Astrocyte (in vitro differentiated cells and primary cell): ENCODE data around the gene RNF7. TPM values are rescaled to one million over a fixed set of nuclear protein-coding genes. Genes with fewer than 3 reads are reported as not detected.

Experiments used
- DNase-seq: peaks from one replicate; pipeline ENCODE4 v3.0.0-alpha.2; 2010; ENCODE audit warnings: low read depth
- FAIRE-seq: peaks from 2 replicates; lab custom pipeline; 2011; peaks lifted over from hg19 to GRCh38; lab: Jason Lieb, UNC
- H2AFZ ChIP-seq: 2 replicates; pipeline ENCODE4 v1.6.0; 2012; ENCODE audit warnings: low read depth, low read length, inconsistent platforms
- H3K27ac ChIP-seq: 2 replicates; pipeline ENCODE4 v1.5.1; 2011; ENCODE audit warnings: low read depth, low read length, inconsistent platforms
- H3K27me3 ChIP-seq: 2 replicates; pipeline ENCODE4 v1.6.0; 2011; ENCODE audit warnings: low read length, inconsistent platforms; ENCODE audit not compliant: insufficient read depth
- H3K36me3 ChIP-seq: 2 replicates; pipeline ENCODE4 v1.5.1; 2011; ENCODE audit warnings: low read length, inconsistent platforms; ENCODE audit not compliant: insufficient read depth
- H3K4me1 ChIP-seq: 2 replicates; pipeline ENCODE4 v1.5.1; 2011; ENCODE audit warnings: low read length, inconsistent platforms; ENCODE audit not compliant: insufficient read depth
- H3K4me2 ChIP-seq: 2 replicates; pipeline ENCODE4 v1.6.0; 2012; ENCODE audit warnings: low read length, inconsistent platforms
- H3K4me3 ChIP-seq: 2 replicates; pipeline ENCODE4 v1.5.1; 2011; ENCODE audit warnings: low read depth, mild to moderate bottlenecking, low read length, inconsistent platforms; ENCODE audit not compliant: insufficient read depth
- H3K79me2 ChIP-seq: 2 replicates; pipeline ENCODE4 v1.6.0; 2012; ENCODE audit warnings: mild to moderate bottlenecking, low read length, inconsistent platforms; ENCODE audit not compliant: insufficient read depth
- H3K9ac ChIP-seq: 2 replicates; pipeline ENCODE4 v1.6.0; 2012; ENCODE audit warnings: mild to moderate bottlenecking, low read length, inconsistent platforms
- H3K9me3 ChIP-seq: 2 replicates; pipeline ENCODE4 v1.5.1; 2012; ENCODE audit warnings: low read depth, mild to moderate bottlenecking, low read length, inconsistent platforms; ENCODE audit not compliant: insufficient read depth
- H4K20me1 ChIP-seq: 2 replicates; pipeline ENCODE4 v1.6.0; 2012; ENCODE audit warnings: low read length, inconsistent platforms; ENCODE audit not compliant: insufficient read depth
- H3K27ac Mint-ChIP-seq: one replicate; pipeline ENCODE4 v1.8.0; 2021; ENCODE audit warnings: mild to moderate bottlenecking, mixed read lengths; ENCODE audit not compliant: unreplicated experiment
- H3K27me3 Mint-ChIP-seq: one replicate; pipeline ENCODE4 v1.8.0; 2021; ENCODE audit warnings: low read depth, mixed read lengths; ENCODE audit not compliant: unreplicated experiment
- H3K36me3 Mint-ChIP-seq: one replicate; pipeline ENCODE4 v1.8.0; 2021; ENCODE audit warnings: low read depth, mixed read lengths; ENCODE audit not compliant: unreplicated experiment
- H3K4me1 Mint-ChIP-seq: one replicate; pipeline ENCODE4 v1.8.0; 2021; ENCODE audit warnings: low read depth, mixed read lengths; ENCODE audit not compliant: unreplicated experiment
- H3K4me3 Mint-ChIP-seq: one replicate; pipeline ENCODE4 v1.8.0; 2021; ENCODE audit warnings: mild to moderate bottlenecking, moderate library complexity, mixed read lengths; ENCODE audit not compliant: unreplicated experiment
- H3K9me3 Mint-ChIP-seq: one replicate; pipeline ENCODE4 v1.8.0; 2021; ENCODE audit warnings: mild to moderate bottlenecking, mixed read lengths; ENCODE audit not compliant: unreplicated experiment
- CTCF ChIP-seq: IDR thresholded peaks from 2 replicates; pipeline ENCODE4 v1.5.1; 2011; ENCODE audit warnings: low read depth, mild to moderate bottlenecking, inconsistent platforms, low read length, moderate library complexity; ENCODE audit not compliant: insufficient read depth
- EZH2 ChIP-seq: IDR thresholded peaks from 2 replicates; pipeline ENCODE4 v1.6.1; 2012; ENCODE audit warnings: mild to moderate bottlenecking, low read length, inconsistent platforms; ENCODE audit not compliant: insufficient read depth
- total RNA-seq: library from RNA; stranded (reverse); gene quantifications from 2 replicates; pipeline ENCODE4 v1.2.1, GENCODE V29; 2021

RNF7 gene
- total RNA-seq, 1 donor from 2014 or later = 168 TPM

DNA sequence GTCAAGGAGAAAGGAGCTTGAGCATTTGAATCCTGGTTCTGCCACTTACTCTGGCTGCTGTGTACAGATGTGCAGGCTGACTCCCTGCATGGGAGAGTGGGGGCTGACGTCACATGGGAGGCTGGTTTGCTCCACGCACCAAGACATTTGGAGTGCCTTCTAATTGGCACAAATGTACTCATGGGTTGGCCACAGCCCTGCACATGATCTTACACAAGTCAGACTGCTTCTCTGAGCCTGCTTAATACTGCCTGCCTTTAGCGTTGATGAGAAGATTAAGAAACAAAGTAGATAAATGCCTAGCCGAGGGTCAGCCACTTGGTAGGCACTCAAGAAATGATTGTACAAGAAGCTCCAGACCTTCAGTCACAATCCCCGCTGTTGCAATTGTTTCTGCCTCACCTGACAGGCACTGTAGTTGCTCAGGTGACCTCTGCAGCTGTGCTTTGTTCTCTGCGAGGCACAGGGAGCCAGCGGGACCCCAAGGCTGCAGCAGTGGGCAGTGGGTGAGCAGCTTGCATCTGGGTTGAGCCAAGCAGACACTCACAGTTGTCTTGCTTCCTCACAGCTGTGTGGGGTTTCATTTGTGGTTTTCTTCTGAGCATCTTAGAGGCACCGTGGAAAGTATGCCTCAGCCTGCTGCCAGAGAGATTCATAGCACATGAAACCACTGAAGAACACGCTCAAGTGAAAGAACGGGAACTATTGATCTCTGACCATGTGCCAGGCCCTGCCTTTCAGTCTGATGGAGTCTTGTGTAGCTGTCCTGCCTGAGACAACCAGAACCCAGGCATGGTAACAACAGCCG is 58.2 kb downstream of the RNF7 start:
- H3K27ac Mint-ChIP-seq = peak overlapping the region; percentile 89
- Histone ChIP-seq H4K20me1 (no peaks in the 10 kb centered on the region), H3K27ac (no peak overlapping the region), H3K4me2 (peak overlapping the region; percentile 90), H3K9ac (no peak overlapping the region), H3K27me3 (no peaks in the 10 kb centered on the region), H2AFZ (peak overlapping the region; percentile 96), H3K79me2 (no peaks in the 10 kb centered on the region), H3K36me3 (no peaks in the 10 kb centered on the region), H3K4me3 (no peak overlapping the region), H3K9me3 (no peaks in the 10 kb centered on the region), H3K4me1 (peaks cover 8% of the 10 kb centered on the region)
- FAIRE-seq (no peak), DNase-seq (peak; percentile 81)
- peaks cover 8% of the 10 kb centered on the region for H3K36me3 Mint-ChIP-seq
- H3K4me3 Mint-ChIP-seq = no peak overlapping the region
- peaks cover 8% of the 10 kb centered on the region for H3K9me3 Mint-ChIP-seq
- H3K4me1 Mint-ChIP-seq = peaks cover 11% of the 10 kb centered on the region
- peaks cover 10% of the 10 kb centered on the region for H3K27me3 Mint-ChIP-seq
- TF ChIP-seq CTCF (no peak), EZH2 (no peak)

Other genes with a start within 250 kb of the RNF7 start
- not detected in 2 replicates for gene GRK7, start 25.1 kb downstream of the RNF7 start, total RNA-seq
- 222 and 248 TPM in 2 replicates for gene ATP1B3, start 138.3 kb downstream of the RNF7 start, total RNA-seq